Adipocyte (in vitro differentiated cells): ENCODE data around the gene C1QTNF4.
A peak's percentile ranks its signal among the peaks of the same experiment; 100 is the strongest.

Source experiments
- DNase-seq: peaks from one replicate; pipeline ENCODE4 v3.0.0-alpha.2; 2015; ENCODE audit warnings: low read depth
- H3K27me3 ChIP-seq: replicated peaks from 2 replicates; pipeline ENCODE4 v1.7.0; 2013; ENCODE audit warnings: mild to moderate bottlenecking, low read length, moderate library complexity; ENCODE audit not compliant: control insufficient read depth, insufficient read depth
- H3K36me3 ChIP-seq: 2 replicates; pipeline ENCODE4 v1.7.0; 2013; ENCODE audit warnings: low read length, mild to moderate bottlenecking, moderate library complexity; ENCODE audit not compliant: control insufficient read depth, insufficient read depth, severe bottlenecking
- H3K4me1 ChIP-seq: 2 replicates; pipeline ENCODE4 v1.7.0; 2013; ENCODE audit warnings: mild to moderate bottlenecking, low read length, moderate library complexity; ENCODE audit not compliant: control insufficient read depth, insufficient read depth
- H3K4me3 ChIP-seq: 2 replicates; pipeline ENCODE4 v1.7.0; 2013; ENCODE audit warnings: mild to moderate bottlenecking, low read length, moderate library complexity
- H3K9ac ChIP-seq: 2 replicates; pipeline ENCODE4 v1.7.0; 2013; ENCODE audit warnings: mild to moderate bottlenecking, low read length, moderate library complexity
- H3K9me3 ChIP-seq: 2 replicates; pipeline ENCODE4 v1.7.0; 2013; ENCODE audit warnings: mild to moderate bottlenecking, low read length, moderate library complexity; ENCODE audit not compliant: control insufficient read depth

C1QTNF4 gene

DNA sequence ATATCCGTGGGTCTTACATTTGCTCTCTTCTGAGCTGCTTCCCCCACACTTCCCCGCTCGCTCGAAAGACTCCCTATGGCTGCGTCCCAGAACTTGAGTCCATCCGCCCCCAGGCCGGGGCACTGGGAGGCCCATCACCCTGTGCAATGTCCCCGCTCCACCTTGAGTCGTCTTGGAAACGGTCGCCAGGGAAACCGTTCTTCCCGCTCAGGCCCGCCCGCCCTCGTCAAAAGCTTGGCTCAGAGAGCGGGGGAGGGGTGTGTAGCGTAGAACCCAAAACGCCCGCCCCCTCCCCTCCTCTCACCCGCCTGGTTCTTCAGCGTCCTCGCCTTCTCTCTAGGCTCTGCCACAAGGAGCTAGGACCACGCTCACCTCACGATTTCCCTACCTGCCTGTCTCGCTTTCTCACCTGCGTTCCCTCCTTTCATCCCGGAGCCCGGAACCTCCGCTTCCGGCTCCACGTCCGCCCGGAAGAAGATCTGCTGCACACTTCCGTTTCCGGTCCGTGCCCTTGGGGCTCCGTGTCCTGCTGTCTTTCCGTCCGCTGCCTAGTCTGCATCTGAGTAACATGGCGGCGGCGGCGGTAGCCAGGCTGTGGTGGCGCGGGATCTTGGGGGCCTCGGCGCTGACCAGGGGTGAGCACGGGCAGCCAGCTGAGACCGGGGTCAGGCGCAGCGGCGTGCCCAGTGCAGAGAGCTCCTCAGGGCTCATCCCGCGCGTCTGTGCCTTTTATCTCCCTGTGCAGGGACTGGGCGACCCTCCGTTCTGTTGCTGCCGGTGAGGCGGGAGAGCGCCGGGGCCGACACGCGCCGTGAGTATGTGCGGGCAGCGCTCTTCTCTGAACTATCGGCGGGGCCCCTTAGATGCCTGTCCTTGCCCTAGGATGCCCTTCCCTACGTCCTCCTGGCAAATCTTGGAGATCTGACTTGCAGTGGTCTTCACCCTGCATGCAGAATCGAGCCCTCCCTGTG lies 15.4 kb downstream of the C1QTNF4 start, which contains the start of the genes KBTBD4 and NDUFS3:
Gene KBTBD4, minus strand, starts transcription at position 447 of the 971 bp plus-strand sequence. Its CDS starts 19 bp downstream, at position 428.
Gene NDUFS3, plus strand, starts transcription at position 551 of the 971 bp plus-strand sequence. Its CDS starts 18 bp downstream, at position 569.
- Histone ChIP-seq H3K9ac (peak within 1 kb of the TSS; percentile 93), H3K36me3 (peaks cover 50% of the 10 kb centered on the region), H3K4me3 (peak within 1 kb of the TSS; percentile 86), H3K4me1 (peaks cover 21% of the 10 kb centered on the region), H3K27me3 (no peaks in the 10 kb centered on the region), H3K9me3 (no peaks in the 10 kb centered on the region)
- peak; percentile 96 for DNase-seq

DNA sequence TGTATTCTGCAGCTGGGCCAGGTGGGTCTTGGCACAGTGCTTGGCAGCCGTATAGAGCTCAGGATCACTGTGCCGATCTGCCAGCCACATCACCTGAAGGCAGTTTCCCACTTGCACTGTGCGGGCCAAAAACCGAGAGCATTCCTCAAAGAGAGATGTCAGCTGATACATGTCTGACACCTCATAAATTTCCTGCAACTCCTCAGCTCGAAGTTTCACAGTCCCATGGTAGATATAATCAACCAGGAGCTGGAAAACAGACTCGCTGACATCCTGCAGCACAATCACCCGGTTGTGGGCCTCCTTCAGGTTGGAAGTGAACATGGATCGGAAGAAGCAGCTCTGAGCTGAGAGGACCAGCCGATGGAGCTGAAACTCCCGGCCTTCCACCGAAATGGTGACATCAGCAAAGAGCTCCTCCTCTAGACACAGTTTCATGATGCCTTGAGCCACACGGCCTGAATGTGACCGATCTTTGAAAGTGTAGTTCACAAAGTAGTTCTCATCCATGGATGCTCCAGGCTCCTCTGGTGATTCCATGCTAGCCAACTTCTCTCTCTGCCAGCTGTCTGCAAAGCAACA lies 16.7 kb downstream of the C1QTNF4 start:
- Histone ChIP-seq H3K9ac (peak overlapping the region; percentile 93), H3K36me3 (peaks cover 48% of the 10 kb centered on the region), H3K9me3 (no peaks in the 10 kb centered on the region), H3K4me1 (peaks cover 26% of the 10 kb centered on the region), H3K27me3 (no peaks in the 10 kb centered on the region), H3K4me3 (peak overlapping the region; percentile 86)
- DNase-seq = no peak

DNA sequence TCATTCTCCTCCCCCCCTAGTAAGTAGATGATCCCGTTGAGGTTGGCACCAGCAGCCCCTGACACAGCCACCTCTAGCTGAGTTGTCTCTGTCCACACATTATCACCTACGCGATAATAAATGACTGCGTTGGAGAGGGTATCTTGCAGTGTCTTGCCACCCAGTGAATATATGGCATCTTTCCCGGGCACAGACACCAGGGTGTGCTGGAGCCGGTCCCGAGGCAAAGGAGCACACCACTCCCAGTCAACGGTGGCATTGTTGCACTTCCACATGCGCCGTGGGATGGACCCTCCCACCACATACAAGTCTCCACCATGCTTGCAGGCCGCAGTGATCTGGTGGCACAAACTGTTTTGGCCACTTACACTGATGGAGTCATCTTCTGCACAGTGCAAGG lies 20.9 kb downstream of the C1QTNF4 start:
- DNase-seq = no peak
- H3K4me1 ChIP-seq = peaks cover 44% of the 10 kb centered on the region
- H3K9ac ChIP-seq = peak overlapping the region; percentile 52

DNA sequence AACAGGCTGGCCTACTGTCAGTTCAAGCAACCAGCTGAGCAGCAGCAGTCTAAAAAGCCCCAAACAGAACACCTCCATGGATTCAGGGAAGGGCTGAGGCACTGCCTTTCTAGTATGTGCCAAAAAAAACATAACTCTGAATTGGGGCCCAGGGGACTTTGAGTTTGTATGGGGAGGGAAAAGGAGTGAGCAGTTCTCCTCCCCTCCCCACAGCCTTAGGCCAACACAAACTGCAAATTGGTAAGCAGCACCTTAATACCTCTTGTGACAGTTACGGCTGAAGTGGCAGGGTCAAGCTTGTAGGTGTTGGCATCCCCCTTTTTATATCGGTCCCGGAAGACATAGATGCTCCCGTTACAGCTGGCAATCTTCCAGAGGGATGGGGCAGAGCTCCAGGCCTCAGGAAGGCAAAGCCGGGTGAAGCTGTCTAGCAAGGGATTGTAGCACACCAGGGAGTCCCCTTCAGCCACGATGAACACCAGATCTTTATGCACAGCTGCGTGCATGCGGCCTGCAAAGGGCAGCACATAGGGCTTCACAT lies 21.4 kb downstream of the C1QTNF4 start:
- H3K27me3 ChIP-seq = no peaks in the 10 kb centered on the region
- no peak overlapping the region for H3K4me3 ChIP-seq
- H3K4me1 ChIP-seq = peaks cover 40% of the 10 kb centered on the region
- no peaks in the 10 kb centered on the region for H3K9me3 ChIP-seq
- no peak for DNase-seq
- H3K9ac ChIP-seq = peak overlapping the region; percentile 52
- H3K36me3 ChIP-seq = peaks cover 49% of the 10 kb centered on the region

More for the DNA sequence above, 20.9 kb downstream of the C1QTNF4 start:
- Histone ChIP-seq H3K27me3 (no peaks in the 10 kb centered on the region), H3K36me3 (peaks cover 49% of the 10 kb centered on the region), H3K4me3 (no peak overlapping the region), H3K9me3 (no peaks in the 10 kb centered on the region)

DNA sequence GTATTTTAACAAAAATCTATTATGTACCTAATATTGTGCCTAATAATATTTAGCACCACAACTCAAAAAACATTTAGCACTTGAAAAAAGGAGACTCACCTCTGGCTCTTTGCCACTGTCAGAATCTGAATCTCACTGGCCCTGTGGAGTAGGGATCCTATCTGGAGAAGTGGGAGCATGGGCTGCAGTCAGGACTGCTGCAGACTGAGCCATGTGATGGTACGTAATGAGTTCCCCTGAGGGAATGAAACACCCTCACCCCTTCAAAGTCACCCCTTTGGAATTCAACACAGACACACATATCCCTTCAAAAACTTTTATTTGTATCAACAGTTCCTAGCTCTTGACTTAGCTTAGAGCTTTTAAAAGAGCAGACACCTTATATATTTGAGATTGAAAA lies 22.3 kb downstream of the C1QTNF4 start:
- Histone ChIP-seq H3K27me3 (no peaks in the 10 kb centered on the region), H3K4me3 (no peak overlapping the region), H3K4me1 (peaks cover 32% of the 10 kb centered on the region), H3K36me3 (peaks cover 44% of the 10 kb centered on the region), H3K9me3 (no peaks in the 10 kb centered on the region), H3K9ac (peak overlapping the region; percentile 52)
- DNase-seq = peak; percentile 53

DNA sequence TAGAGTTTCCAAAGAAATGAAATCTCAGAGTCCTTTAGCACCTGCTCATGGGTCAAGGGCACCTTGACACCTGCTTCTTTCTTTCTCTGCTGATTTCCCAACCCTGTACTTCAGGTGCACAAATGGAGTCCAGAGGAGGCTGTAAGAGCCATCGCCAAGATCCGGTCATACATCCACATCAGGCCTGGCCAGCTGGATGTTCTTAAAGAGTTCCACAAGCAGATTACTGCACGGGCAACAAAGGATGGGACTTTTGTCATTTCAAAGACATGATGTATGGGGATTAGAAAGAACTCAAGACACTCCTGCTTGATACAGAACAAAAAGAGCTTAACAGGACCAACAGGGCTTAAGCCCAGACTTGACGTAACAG lies 22.9 kb downstream of the C1QTNF4 start:
- no peaks in the 10 kb centered on the region for H3K9me3 ChIP-seq
- no peak overlapping the region for H3K4me3 ChIP-seq
- H3K36me3 ChIP-seq = peaks cover 42% of the 10 kb centered on the region
- peak overlapping the region; percentile 26 for H3K9ac ChIP-seq
- H3K4me1 ChIP-seq = peaks cover 37% of the 10 kb centered on the region
- no peak for DNase-seq
- no peaks in the 10 kb centered on the region for H3K27me3 ChIP-seq

DNA sequence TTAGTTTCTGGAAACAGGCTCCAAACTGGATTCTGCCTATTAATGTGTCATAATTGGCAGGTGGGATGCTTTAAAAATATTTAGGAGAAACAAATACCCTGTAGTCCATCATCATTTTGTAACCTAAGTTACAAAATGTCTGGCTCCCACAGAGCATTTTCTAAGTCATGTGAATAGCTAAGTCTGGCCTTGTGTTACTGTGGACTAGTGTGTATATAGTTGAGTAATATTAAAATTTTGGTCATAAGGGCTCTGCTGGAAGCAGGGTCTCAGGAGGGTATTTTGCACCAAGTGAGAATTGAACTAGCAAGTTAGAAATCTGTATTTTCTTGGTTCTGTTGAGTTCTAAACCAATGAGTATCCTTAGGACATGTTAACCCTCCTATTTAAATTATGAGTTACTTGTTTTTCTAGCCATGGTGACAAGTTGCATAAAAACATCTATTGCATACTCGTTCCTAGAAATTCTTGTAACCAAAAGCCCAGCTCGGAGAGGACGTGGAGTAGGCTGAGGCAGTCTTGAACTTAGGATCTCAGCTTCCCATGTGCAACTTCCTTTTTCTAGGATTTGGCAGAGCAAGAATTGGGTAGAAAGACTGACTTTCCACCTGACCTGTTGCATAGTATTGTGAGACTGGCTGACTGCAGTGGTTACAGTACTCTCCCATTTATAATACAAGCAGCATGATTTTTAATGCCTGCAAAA lies 23.4 kb downstream of the C1QTNF4 start:
- peak overlapping the region; percentile 9 for H3K9ac ChIP-seq
- no peaks in the 10 kb centered on the region for H3K27me3 ChIP-seq
- DNase-seq = no peak
- H3K4me3 ChIP-seq = no peak overlapping the region
- H3K9me3 ChIP-seq = no peaks in the 10 kb centered on the region
- H3K4me1 ChIP-seq = peaks cover 38% of the 10 kb centered on the region
- H3K36me3 ChIP-seq = peaks cover 42% of the 10 kb centered on the region

DNA sequence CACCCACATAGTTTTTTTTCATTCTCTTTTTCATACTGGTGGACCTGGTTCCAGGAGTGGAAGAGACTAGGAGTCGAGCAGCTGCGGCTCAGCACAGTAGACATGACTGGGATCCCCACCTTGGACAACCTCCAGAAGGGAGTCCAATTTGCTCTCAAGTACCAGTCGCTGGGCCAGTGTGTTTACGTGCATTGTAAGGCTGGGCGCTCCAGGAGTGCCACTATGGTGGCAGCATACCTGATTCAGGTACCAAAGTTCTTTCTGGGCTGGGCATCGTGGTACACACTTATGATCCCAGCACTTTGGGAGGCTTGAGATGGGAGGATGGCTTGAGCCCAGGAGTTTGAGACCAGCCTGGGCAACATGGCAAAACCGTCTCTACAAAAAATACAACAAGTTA lies 24.6 kb downstream of the C1QTNF4 start:
- peaks cover 42% of the 10 kb centered on the region for H3K4me1 ChIP-seq
- H3K9ac ChIP-seq = no peak overlapping the region
- no peaks in the 10 kb centered on the region for H3K27me3 ChIP-seq
- peaks cover 39% of the 10 kb centered on the region for H3K36me3 ChIP-seq
- no peak for DNase-seq
- no peaks in the 10 kb centered on the region for H3K9me3 ChIP-seq
- H3K4me3 ChIP-seq = no peak overlapping the region

DNA sequence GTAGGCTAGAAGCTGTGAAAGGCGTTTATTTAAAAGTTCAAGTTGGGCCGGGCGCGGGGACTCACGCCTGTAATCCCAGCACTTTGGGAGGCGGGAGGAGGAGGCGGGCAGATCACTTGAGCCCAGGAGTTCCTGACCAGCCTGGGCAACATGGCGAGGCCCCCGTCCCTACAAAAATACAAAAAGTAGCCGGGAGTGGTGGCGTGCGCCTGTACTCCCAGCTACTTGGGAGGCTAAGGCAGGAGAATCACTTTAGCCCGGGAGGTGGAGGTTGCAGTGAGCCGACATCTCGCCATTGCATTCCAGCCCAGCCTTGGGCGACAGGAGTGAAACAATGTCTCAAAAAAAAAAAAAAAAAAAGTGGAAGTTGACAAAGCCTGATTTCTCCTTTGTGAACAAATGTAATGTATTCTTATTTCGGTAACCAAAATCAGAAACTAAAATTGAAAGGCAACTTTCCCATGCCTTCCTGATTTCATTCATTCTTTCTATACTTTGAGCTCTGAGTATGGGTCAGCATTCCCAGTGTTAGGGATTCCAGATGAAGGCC lies 28.0 kb downstream of the C1QTNF4 start:
- Histone ChIP-seq H3K36me3 (peaks cover 8% of the 10 kb centered on the region), H3K9me3 (no peaks in the 10 kb centered on the region), H3K4me1 (peaks cover 26% of the 10 kb centered on the region), H3K27me3 (no peaks in the 10 kb centered on the region), H3K9ac (peak overlapping the region; percentile 98), H3K4me3 (peak overlapping the region; percentile 97)
- DNase-seq = no peak

DNA sequence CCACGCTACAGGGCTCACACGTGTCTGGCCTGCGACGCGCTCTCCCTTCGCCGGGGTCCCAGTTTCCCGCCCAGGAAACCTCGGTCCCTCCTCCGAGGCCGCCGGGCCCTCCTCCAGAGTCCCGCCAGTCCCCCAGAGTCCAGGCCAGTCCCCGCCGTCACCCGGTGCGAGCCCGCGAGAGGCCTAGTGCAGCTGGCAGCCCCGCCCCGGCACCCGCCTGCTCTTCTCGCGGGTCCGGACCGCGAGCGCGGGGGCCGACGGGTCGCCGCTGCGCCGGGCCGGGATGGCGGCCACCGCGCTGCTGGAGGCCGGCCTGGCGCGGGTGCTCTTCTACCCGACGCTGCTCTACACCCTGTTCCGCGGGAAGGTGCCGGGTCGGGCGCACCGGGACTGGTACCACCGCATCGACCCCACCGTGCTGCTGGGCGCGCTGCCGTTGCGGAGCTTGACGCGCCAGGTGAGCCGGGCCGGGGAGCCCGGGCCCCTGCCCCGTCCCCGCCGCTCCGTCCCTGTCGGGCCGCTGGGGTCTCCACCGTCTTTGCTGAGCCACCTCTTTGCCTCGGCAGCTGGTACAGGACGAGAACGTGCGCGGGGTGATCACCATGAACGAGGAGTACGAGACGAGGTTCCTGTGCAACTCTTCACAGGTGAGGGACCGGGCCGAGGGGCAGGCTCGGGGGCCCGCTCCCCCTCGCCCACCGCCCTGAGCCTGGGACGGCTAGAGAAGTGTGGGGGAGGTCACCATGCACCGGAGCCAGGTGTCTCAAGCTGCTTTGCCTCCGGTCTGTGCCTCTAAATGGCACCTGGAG lies 28.7 kb downstream of the C1QTNF4 start, which contains the start of gene PTPMT1:
Gene PTPMT1, plus strand, starts transcription at position 260 of the 809 bp plus-strand sequence. Its CDS starts 24 bp downstream, at position 284.
- peak; percentile 90 for DNase-seq
- H3K4me1 ChIP-seq = peaks cover 21% of the 10 kb centered on the region
- peak within 1 kb of the TSS; percentile 97 for H3K4me3 ChIP-seq
- H3K36me3 ChIP-seq = peaks cover 8% of the 10 kb centered on the region
- H3K27me3 ChIP-seq = no peaks in the 10 kb centered on the region
- H3K9ac ChIP-seq = peak within 1 kb of the TSS; percentile 98
- no peaks in the 10 kb centered on the region for H3K9me3 ChIP-seq
